ENCODE data around the gene MED13L.

The MED13L gene

DNA sequence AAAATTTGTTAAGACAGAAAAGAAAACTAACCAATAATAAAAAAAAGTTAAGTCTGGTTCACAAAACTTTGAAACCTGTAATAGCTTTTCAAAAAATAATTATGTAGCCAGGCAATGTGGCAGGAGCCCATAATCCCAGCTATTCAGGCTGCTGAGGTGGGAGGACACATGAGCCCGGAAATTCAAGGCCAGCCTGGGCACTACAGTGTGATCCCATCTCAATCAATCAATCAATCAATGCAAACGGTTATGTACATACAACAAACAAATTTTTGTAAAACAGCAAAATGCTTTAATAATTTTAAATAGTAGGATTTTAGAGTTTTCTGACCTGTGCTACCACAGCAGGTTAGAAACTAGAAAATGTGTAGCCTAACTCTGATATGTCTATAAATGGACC lies 152.4 kb downstream of the MED13L start:
- DNase-seq = no peak

DNA sequence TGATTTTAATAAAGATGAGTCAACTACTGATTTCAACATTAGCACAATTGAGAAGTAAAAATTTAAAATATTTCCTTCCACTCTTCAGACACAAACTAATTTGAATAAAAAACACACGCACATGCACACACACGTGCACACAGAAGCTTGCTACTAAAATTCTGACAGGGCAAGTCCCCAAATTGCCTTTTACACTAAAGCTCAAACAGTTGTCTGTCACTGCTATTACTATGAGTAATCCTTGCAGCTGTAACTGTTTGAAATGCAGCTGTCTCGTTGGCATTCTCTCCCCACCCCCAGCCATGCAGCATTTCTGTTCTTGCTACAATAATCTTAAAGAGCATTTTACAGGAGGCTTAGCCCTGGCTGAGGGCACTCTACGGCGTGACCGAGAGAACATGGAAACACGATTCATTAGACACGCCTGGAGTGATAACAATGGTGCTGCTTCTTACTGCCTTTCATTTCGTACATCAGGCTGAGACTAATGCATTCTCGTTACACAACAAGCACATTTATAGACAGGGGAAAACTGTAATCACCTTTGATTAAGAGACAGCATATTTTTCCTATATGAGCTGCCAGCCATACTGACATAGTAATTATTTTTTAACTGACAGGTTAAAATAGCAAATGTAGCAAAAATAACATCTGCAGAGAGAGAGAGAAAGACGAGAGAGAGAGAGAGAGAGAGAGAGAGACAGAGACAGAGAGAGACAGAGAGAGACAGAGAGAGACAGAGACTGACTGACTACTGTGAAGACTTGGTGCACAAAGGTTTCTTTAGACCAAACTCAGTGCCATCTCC lies 153.8 kb downstream of the MED13L start:
- DNase-seq = peak in 1 of 2 donors; percentile 10

DNA sequence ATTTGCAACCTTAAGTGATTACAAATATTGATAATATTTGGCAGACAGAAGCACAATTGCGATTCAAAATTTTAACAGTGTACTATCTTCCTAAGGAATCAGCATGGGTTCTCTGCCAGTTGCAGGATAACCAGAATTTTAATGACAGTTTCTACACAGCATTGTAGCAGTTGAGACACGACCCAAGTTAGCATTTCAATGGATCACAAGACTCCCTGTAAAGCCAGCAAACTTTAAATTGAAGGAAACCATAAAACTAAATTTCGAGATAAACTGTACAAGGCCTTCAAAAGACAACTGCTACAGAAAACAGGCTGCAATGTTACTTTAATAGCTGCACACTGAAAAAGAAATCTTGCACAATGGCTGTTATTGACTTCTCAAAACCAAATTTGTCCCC lies 154.9 kb downstream of the MED13L start:
- DNase-seq = no peak

DNA sequence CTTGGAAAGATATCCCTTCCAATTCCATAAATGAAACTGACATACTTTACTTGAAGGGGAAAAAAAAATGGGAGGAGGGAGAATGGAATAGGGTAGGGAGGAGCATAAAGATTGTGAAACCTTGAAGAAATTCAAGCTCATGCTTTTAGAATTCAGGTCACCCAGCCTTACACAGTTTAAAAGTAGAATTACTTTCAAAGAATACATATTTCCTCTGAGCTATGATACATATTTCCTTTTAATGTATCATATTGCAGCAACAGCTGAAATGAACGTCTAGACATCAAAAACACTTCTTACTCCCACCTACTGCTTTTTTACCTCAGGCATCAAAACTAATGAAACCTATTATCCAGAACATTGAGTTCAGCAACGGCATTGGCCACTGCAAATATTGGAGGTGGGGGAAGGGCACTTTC lies 156.0 kb downstream of the MED13L start:
- DNase-seq = no peak

DNA sequence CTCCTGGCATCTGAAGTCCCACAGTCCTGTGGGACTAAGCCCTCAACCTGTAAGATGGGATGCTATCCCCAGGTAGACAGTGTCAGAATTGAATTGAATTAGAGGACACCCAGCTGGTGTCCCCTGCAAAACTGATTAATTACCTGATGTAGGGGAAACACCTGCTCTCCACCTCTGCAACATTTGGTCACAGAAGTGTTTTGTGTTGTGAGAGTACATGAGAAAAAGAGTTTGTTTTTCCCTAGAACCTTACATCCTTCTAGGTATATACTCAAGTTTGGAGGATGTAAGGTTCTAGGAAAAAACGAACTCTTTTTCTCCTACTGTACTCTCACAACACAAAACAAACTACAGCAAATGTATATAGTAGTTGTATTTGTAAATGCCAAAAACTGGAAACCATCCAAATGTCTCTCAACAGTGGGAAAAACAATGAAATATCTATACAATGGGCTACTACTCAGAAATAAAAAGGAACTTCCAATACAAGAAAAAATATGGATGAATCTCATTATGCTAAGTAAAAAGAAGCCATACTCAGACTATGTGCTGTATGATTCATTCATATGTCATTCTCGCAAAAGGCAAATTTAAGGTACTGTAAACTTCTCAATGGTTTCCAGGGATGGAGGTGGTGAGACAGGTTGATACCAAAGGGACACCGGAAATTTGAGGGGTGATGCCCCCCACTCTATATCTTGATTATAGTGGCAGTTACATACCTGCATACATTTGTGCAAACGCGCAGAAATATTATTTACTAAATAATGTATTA lies 160.7 kb downstream of the MED13L start:
- DNase-seq = no peak

DNA sequence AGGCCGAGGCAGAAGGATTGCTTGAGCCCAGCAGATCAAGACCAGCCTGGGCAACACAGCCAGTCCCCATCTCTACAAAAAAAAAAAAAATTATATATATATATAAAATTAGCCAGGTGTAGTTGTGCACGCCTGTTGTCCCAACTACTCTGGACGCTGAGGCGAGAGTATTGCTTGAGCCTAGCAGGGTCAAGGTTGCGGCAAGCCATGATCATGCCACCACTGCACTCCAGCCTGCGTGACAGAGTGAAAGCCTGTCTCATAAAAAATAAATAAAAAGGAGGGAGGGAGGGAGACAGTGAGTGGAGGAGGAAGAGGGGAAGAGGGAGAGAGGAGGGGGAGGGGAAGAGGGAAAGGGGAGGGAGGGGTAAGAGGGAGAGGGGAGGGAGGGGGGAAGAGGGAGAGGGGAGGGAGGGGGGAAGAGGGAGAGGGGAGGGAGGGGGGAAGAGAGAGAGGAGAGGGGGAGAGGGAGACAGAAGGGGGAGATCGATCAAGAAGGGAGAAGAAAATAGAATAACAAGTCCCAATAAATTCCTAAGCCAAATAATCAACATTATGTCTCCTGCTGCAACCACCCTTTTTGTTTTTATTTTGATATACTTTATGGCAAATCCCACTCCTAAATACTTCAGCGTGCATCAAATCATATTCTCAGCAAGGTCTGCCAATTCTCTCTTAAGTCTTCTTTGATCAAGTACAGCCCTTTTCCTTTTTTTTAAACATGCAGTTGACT lies 163.9 kb downstream of the MED13L start:
- no peak for DNase-seq

DNA sequence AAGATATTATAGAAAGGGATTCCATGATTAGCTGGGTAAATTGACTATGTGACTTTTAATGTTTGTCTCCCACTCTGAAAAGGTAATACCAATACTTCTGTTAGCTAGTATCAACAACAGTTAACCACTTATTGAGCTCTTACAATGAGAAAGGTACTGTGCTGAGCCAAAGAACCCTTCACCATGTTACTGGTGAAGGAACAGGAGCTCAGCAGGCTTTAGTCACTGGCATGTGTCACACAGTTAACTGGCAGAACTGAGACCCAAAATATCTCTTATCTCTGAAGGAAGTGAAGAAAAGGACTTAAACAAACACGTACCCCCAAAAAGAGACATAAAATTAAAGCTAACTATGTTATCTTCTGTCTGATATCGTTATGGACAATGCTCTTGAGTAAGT lies 170.6 kb downstream of the MED13L start:
- no peak for DNase-seq

DNA sequence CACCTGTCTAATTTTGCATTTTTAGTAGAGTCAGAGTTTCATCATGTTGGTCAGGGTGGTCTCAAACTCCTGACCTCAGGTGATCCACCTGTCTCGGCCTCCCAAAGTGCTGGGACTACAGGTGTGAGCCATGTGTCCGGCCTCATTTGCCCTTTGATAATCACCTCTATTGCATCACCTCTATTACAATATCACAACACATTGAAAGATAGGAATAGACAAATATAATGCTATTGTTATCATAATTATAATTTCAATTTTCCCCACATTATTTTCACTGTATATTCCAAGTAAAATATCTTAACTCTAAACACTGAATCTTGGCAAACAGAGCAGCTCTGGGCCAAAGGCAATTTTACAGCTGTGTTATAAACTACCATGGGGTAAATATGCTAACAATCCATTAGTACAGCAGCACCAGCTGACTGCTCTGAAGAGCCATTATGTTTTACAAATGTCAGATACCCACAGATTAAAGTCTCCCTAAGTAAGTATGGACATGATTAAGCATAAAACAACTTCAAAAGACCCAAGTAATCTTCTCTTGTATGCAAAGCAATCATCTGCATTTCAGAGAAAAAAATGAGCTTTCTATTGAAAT lies 173.2 kb downstream of the MED13L start:
- no peak for DNase-seq

DNA sequence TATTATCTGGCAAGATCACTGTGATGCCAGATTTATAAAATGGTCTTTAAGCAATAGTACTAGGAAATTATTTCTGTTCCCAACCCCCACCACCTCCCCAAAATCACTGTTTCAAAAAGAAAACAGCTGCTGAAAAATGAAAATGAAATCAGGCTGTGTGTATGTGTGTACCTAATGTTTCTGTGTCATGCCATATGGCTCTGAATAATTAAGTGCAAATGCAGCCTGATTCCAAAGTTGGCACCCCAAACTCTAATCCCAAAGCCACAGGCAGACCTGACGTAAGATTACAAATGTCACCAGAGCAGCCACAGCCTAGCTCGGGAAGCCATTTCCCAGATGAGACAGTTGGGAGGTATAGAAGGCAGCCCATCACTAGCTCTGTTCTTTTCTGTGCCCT lies 175.5 kb downstream of the MED13L start:
- no peak for DNase-seq

DNA sequence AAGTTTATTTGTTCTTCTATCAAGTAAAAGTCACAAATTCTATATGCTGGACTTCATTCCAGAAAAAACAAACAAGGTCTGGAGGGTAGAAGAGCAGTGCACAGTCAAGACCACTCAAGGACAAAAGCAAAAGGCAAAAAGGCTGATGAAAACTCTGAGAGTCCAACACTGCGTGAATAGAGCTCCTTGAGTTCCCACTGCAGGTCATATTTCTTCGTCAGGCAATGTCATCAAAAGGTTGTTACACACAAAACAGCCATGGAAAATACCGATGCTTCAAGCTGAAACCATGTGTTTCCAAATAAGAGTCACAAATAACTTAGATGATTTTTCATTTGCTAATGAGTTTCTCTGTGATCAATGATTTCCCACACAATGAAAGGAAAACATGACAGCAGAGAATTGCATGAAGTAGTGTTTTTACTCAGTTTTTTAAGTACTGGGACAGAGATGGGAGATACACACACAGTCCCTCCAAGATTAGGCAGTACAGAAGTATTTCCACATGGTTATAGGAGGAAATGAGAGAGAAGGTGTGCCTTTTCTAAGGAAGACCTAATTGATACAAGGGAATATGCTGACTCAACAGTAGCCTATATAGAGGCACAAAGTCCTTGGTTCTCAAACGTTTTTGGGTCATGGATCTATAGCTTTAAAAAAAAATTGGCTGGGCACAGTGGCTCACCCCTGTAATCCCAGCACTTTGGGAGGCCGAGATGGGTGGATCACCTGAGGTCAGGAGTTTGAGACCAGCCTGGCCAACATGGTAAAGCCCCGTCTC lies 177.7 kb downstream of the MED13L start:
- no peak for DNase-seq

DNA sequence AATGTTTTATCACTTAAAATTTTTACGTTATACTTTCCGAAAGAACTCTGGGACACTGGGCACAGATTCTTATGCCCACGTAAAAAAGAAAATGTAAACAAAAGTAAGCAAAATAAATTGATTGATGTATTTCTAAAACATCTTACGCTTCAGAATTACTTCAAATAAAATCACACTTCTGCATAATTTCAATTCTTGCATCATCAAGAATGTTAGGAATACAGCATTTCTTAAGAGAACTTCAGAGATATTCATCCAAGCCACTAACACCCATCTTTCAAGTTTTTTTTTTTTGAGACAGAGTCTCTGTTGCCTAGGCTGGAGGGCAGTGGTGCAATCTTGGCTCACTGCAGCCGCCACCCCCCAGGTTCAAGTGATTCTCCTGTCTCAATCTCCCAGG lies 180.6 kb downstream of the MED13L start:
- DNase-seq = no peak

DNA sequence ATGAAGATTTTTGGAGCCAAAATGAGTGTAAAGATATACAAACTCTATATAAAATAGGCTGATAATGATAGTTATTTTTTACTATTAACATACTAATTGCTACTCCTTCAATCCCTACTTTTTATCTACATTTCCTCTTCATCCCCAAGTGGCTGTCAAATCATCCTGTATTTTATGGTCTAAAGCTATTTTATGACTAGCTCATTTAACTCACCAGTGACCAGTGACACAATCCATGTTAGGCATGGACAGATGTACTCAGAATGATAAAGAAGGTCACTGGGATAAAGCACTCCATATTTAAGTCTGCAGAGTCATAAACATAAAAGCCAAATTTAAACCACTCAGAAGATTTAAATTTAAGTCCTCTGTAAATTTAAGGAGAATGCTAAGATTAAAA lies 183.0 kb downstream of the MED13L start:
- DNase-seq = no peak

DNA sequence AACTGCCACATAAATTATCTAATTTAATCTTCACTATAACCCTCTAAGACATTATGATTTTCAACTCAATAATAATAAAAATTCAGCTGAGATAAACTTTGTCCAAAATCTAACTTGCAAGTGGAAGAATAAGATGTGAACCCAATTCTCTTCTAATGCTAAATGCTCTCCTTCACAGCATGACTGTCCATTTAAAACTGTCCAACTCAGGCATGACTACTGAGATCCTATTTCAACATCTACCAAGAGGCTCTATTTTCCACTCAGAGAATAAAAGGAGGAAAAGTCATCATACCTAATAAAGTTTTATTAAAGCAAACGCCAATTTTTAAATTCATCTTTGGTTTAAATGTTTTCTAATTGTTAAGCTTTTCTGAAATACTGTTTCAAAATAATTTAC lies 183.6 kb downstream of the MED13L start:
- DNase-seq = no peak

DNA sequence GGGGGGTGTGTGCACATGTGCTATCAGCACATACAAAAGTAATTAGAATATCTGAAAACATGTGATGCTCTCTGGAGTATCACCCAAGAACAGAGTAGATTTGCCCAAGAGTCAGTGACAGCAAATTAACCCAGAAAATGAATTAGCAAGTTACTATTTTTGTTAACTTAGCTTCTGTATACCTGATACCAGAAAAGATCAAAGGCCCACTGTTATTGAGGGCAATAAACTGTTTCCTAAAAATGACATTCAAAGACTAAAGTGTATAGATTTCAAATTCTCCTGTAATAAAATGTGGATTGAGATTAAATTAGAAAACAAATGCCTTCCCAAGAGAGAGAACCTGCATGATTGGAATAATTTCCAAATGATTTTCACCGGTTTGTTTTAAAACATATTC lies 184.7 kb downstream of the MED13L start:
- DNase-seq = no peak

DNA sequence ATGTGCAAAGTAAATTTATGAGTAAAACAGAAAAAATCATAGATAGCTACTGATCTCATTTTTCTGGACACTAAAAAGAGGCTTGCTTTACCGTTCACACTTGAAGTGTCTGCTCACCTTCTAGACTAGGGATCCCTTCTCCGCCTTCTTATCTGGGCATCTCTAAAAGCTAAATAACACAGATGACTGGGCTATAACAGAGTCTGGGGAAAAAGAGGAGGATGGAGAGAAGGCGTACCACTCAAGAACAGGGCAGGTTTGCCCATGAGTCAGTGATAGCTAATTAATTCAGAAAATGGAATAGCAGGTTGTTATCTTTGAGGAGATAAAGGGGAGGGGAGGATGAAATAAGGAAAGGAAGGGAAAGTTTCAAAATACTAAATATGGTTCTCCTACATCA lies 185.3 kb downstream of the MED13L start:
- no peak for DNase-seq

DNA sequence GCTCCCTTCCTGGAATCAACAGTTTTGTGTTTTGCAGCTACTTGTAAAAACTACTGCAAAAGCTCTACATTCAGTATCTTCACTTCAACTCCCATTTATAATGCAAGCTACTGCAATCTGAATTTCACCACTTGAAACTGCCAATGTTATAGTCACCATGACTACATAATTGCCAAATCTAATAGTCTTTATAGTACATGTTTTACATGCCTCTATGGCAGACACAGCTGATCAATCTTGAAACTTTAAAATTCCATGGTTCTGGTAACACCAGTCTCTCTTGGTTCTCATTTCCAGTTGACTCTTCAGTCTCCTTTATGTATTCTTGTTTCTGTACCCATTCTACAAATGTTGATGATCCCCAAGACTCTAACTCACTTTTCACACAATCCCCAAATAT lies 185.9 kb downstream of the MED13L start:
- no peak for DNase-seq

DNA sequence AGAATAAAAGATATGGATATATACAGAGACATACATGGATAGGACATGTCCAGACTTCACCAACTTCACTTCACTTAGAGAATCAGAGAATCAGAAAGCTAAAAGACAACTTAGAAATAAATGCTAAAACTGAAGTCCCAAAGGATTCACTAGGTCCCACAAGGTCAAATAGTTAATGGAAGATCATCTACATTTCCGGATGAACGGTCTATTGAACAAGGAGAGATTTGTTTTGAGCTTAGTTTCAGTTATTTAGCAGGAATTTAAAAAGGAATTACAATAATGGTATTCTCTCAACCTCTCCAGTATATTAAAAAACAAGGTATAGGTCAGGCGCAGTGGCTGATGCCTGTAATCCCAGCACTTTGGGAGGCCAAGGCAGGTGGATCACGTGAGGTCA lies 187.0 kb downstream of the MED13L start:
- DNase-seq = no peak

DNA sequence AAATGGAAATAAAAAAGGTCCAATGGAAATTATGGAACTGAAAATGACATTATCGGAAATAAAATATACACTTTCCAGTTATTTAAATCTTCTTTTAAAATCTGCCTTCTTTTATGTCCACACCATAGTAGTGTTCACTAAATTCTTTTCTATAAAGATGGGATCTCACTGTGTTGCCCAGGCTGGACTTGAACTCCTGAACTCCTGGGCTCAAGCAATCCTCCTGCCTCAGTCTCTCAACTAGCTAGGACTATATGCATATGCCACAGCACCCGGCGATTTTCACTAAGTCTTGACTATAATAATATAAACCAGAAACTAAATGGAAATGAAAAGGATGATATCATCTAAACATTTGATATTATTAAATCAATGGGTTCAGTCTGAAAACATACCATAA lies 188.4 kb downstream of the MED13L start:
- no peak for DNase-seq

DNA sequence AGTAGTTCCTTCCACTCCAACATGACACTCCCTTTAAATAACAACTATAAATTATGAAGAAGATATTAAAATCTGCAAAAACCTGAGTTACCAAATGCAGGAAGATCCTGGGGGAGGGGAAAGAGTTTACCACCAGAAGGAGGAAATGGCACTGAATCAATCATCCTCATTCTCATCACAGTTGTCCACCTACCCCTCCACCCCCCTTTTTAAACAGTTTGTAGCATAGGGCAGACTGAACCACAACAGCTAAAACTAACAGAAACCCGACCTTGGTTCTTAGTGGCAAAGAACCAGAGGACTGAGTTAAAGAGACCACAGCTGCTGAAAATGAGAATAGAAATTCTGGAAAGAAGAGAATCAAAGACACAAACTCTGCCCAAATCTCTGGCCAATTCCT lies 189.5 kb downstream of the MED13L start:
- no peak for DNase-seq

DNA sequence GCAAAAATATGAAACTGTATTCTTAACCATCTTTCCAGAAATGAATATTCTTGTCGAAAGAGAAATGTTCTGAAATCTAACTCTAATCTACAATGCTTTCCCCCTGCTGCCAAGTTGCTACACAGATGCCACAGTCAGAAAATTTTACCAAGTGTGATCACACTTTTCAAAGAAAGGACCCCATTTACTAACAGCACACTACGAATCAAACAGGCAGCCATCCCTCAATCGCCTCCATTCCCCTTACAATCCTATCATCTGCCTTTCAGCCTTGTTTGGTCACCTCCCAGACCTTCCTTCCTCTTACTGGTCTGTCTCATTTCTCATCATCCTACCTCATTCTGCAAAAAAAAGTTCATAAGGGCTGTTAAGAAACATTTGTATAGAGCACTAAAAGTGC lies 190.1 kb downstream of the MED13L start:
- no peak for DNase-seq

DNA sequence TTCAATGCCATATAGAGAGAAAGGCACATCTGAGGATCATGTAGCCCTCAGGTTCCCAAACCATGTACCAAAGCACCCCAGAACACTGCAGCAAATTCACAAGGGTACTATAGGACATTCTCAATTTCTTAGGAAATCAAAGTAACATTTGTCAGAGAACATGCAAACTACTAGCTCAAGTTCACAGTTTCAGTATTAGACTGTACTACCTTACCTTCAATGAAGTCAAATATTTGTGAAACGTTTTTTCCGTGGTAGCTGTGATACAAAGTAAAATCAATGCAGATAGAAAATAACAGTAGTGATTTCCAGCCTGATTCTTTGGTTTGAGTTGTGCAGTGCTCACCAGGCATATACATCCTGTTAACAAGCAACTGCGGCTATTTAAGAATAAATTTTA lies 197.1 kb downstream of the MED13L start:
- no peak for DNase-seq

DNA sequence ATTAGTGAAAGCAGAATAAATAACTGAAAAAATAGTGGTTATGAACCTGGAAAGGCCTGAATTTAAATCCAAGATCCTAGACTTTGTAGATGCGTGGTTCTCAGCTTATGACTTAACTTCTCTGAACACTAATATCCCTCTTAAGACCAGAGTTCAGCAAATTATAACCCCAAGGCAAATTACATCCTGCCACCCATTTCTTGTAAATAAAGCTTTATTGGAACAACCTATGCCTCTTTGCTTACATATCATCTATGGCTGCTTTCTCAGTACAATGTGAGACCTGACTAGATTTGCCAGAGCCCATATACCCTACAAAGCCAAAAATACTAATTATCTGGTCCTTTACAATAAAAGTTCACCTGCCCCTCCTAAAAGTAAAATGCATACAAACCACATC lies 199.1 kb downstream of the MED13L start:
- DNase-seq = no peak

DNA sequence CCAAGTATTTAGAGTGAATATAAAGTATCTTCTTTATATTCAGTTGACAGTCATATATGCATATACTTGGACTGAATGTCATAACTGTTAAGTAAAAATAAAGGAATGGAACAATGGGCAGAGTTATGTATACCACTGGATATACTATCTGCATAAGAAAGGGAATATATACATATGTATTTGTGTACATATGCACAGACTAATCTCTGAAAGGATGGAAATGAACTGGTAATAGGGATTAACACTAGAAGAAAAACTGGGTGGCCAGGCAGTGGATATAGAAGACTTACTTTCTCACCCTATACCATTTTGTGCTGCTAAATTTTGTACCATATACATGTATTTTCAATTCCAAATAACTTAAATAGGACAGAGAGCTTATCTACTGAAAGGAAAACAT lies 200.1 kb downstream of the MED13L start:
- DNase-seq = no peak

Measured in CD4-positive, alpha-beta T cell treated with Interferon alpha-2 for 1 hour (primary cell).